Putamen (tissue), 1 donor: ENCODE data around the gene SLC35B3.
"Not testable (repeated sequence)": the region's sequence is repeated elsewhere in the genome, so short reads cannot be mapped to it uniquely, and the experiment has no call there.

Experiments used
- DNase-seq: peaks from one replicate; pipeline ENCODE4 v3.0.0-alpha.2; 2016; ENCODE audit warnings: low spot score

Gene SLC35B3

GRCh38 chr6:8414844-8415243 lies 20.5 kb downstream of the SLC35B3 start:
- DNase-seq, result no peak

- not testable (repeated sequence) for DNase-seq
Measured at GRCh38 chr6:8405946-8406345, 29.4 kb downstream of the SLC35B3 start.

- DNase-seq, result no peak
Measured at GRCh38 chr6:8402546-8402945, 32.8 kb downstream of the SLC35B3 start.

- DNase-seq, result no peak
Measured at GRCh38 chr6:8400663-8401062, 34.7 kb downstream of the SLC35B3 start.

- DNase-seq, result no peak
Measured at GRCh38 chr6:8392569-8392968, 42.8 kb downstream of the SLC35B3 start.

GRCh38 chr6:8391934-8392333 lies 43.4 kb downstream of the SLC35B3 start:
- no peak for DNase-seq

- no peak for DNase-seq
Measured at GRCh38 chr6:8389036-8389818, 46.1 kb downstream of the SLC35B3 start.

GRCh38 chr6:8387942-8388437 lies 47.4 kb downstream of the SLC35B3 start:
- DNase-seq, result no peak

- DNase-seq, result no peak
Measured at GRCh38 chr6:8383584-8383983, 51.8 kb downstream of the SLC35B3 start.

GRCh38 chr6:8382434-8382833 lies 52.9 kb downstream of the SLC35B3 start:
- DNase-seq, result no peak

GRCh38 chr6:8375916-8376315 lies 59.4 kb downstream of the SLC35B3 start:
- no peak for DNase-seq
